Sigmoid colon (tissue), 4 donors: ENCODE measurements around the gene LAMC3.

Experiments used
- EP300 ChIP-seq, 4 donors: sonication (generic); formaldehyde crosslinking; IDR thresholded peaks; one replicate each; pipeline ENCODE4 v1.6.1; 2017; ENCODE audit warnings: antibody characterized with exemption in 4 of 4
- POLR2A ChIP-seq, 2 donors: fragments of 450-650 bp; IDR thresholded peaks; one replicate each; pipeline ENCODE4 v1.6.1; 2016; ENCODE audit warnings: antibody characterized with exemption in 2 of 2, mild to moderate bottlenecking in 2 of 2, moderate library complexity in 2 of 2
- POLR2AphosphoS5 ChIP-seq, 4 donors: sonication (generic); formaldehyde crosslinking; IDR thresholded peaks; one replicate each; pipeline ENCODE4 v1.6.1; 2017; ENCODE audit warnings: antibody characterized with exemption in 4 of 4
- TF ChIP-seq, protein P1 (sequence below), 4 experiments: fragments of 450-650 bp in 3 of 4; fragments of 200-600 bp in 1 of 4; IDR thresholded peaks; one replicate each; pipeline ENCODE4 v1.5.1; 2016 to 2019; ENCODE audit warnings: antibody characterized with exemption in 4 of 4, mild to moderate bottlenecking in 3 of 4, moderate library complexity in 2 of 4

- TF ChIP-seq, protein P1, sequence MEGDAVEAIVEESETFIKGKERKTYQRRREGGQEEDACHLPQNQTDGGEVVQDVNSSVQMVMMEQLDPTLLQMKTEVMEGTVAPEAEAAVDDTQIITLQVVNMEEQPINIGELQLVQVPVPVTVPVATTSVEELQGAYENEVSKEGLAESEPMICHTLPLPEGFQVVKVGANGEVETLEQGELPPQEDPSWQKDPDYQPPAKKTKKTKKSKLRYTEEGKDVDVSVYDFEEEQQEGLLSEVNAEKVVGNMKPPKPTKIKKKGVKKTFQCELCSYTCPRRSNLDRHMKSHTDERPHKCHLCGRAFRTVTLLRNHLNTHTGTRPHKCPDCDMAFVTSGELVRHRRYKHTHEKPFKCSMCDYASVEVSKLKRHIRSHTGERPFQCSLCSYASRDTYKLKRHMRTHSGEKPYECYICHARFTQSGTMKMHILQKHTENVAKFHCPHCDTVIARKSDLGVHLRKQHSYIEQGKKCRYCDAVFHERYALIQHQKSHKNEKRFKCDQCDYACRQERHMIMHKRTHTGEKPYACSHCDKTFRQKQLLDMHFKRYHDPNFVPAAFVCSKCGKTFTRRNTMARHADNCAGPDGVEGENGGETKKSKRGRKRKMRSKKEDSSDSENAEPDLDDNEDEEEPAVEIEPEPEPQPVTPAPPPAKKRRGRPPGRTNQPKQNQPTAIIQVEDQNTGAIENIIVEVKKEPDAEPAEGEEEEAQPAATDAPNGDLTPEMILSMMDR (IDR thresholded peaks at IDR 0.05), result no peak
- no peak for TF ChIP-seq EP300 (IDR thresholded peaks at IDR 0.05)
- no peak for TF ChIP-seq POLR2A (IDR thresholded peaks at IDR 0.05)
- no peak for TF ChIP-seq POLR2AphosphoS5 (IDR thresholded peaks at IDR 0.05)
These were observed 85.0 kb downstream of the LAMC3 start for GRCh38 chr9:131094015-131094414.
